Sigmoid colon (tissue), 3 donors: ENCODE data around the gene DNAH7.

ENCODE experiments used
- CTCF ChIP-seq, 4 experiments: fragments of 450-650 bp in 3 of 4; fragments of 200-600 bp in 1 of 4; IDR thresholded peaks; one replicate each; pipeline ENCODE4 v1.5.1; 2016 to 2019; ENCODE audit warnings: antibody characterized with exemption in 4 of 4, mild to moderate bottlenecking in 3 of 4, moderate library complexity in 2 of 4
- POLR2A ChIP-seq, 2 donors: fragments of 450-650 bp; IDR thresholded peaks; one replicate each; pipeline ENCODE4 v1.6.1; 2016; ENCODE audit warnings: antibody characterized with exemption in 2 of 2, mild to moderate bottlenecking in 2 of 2, moderate library complexity in 2 of 2

GRCh38 chr2:195848119-195848899 is 220.3 kb downstream of the DNAH7 start:
- TF ChIP-seq CTCF (IDR thresholded peaks at IDR 0.05) = no peak
- TF ChIP-seq POLR2A (IDR thresholded peaks at IDR 0.05) = no peak
